WTC11 (cell line): ENCODE results near the gene SPRR2E. TPM values are rescaled to one million over a fixed set of nuclear protein-coding genes. Genes with fewer than 3 reads are reported as not detected.

Experiments used
- ATAC-seq: fragments of 200-7000 bp; cut with Tn5 transposase; 2 replicates; pipeline ENCODE4 v1.10.0; 2021; ENCODE audit warnings: mild to moderate bottlenecking, moderate library complexity
- CTCF ChIA-PET: fragments of 300-600 bp; sonication (Branson Sonifier 250); formaldehyde crosslinking; loops from one replicate; lab custom pipeline; 2021; ENCODE audit warnings: antibody characterized with exemption; lab: Charles Lee
- POLR2A ChIA-PET: fragments of 350-600 bp; sonication (Branson Sonifier 250); formaldehyde crosslinking; loops from one replicate; lab custom pipeline; 2021; ENCODE audit warnings: antibody characterized with exemption; lab: Charles Lee
- DNase-seq: peaks from one replicate; pipeline ENCODE4 v3.0.0; 2021; ENCODE audit warnings: low spot score
- H3K27ac Mint-ChIP-seq: 2 replicates; pipeline ENCODE4 v1.8.0; 2021; ENCODE audit warnings: mixed read lengths
- H3K27me3 Mint-ChIP-seq: 2 replicates; pipeline ENCODE4 v1.8.0; 2021; ENCODE audit warnings: low read depth, mild to moderate bottlenecking, moderate library complexity, mixed read lengths
- H3K36me3 Mint-ChIP-seq: 2 replicates; pipeline ENCODE4 v1.8.0; 2021; ENCODE audit warnings: mixed read lengths
- H3K4me1 Mint-ChIP-seq: 2 replicates; pipeline ENCODE4 v1.8.0; 2022; ENCODE audit warnings: mixed read lengths
- H3K4me3 Mint-ChIP-seq: 2 replicates; pipeline ENCODE4 v1.8.0; 2021; ENCODE audit warnings: mild to moderate bottlenecking, moderate library complexity, mixed read lengths
- H3K9me3 Mint-ChIP-seq: 2 replicates; pipeline ENCODE4 v1.8.0; 2021; ENCODE audit warnings: mixed read lengths
- IRF1 ChIP-seq: sonication (generic); formaldehyde crosslinking; IDR thresholded peaks from 2 replicates; pipeline ENCODE4 v1.8.0; 2023; ENCODE audit warnings: missing genetic modification reagents
- total RNA-seq: library from RNA; stranded (reverse); gene quantifications from 3 replicates; pipeline ENCODE4 v1.2.3, GENCODE V29; 2021

The SPRR2E gene
- total RNA-seq, 1 experiment from 2014 or later = not detected

- Mint-ChIP-seq H3K27me3 (no peaks in the 10 kb centered on the region), H3K9me3 (peaks cover 17% of the 10 kb centered on the region), H3K4me3 (no peak overlapping the region)
- POLR2A ChIA-PET = no interaction called here
- no peak for DNase-seq
- no peak for ATAC-seq
- TF ChIP-seq IRF1 = no peak
- TF ChIP-seq, all 79 proteins: peak for 0
- no peak overlapping the region for H3K27ac Mint-ChIP-seq
- no peaks in the 10 kb centered on the region for H3K36me3 Mint-ChIP-seq
- CTCF ChIA-PET = no interaction called here
- no peaks in the 10 kb centered on the region for H3K4me1 Mint-ChIP-seq
These were observed 45.1 kb downstream of the SPRR2E start for GRCh38 chr1:153049211-153049610.

Other genes with a start within 250 kb of the SPRR2E start
- not detected in 3 replicates for gene LCE7A, start 234.5 kb downstream of the SPRR2E start, total RNA-seq
- gene SMCP, start 216.2 kb downstream of the SPRR2E start, total RNA-seq = not detected in 3 replicates
- gene IVL, start 186.0 kb downstream of the SPRR2E start, total RNA-seq = not detected in 3 replicates
- gene SPRR5, start 147.3 kb downstream of the SPRR2E start, total RNA-seq = not detected in 3 replicates
- not detected in 3 replicates for gene SPRR4, start 123.9 kb downstream of the SPRR2E start, total RNA-seq
- not detected in 3 replicates for gene SPRR1A, start 110.4 kb downstream of the SPRR2E start, total RNA-seq
- not detected in 3 replicates for gene SPRR3, start 92.8 kb downstream of the SPRR2E start, total RNA-seq
- not detected in 3 replicates for gene SPRR1B, start 63.3 kb downstream of the SPRR2E start, total RNA-seq
- not detected in 3 replicates for gene SPRR2D, start 53.4 kb downstream of the SPRR2E start, total RNA-seq
- not detected in 3 replicates for gene SPRR2A, start 37.0 kb downstream of the SPRR2E start, total RNA-seq
- not detected in 3 replicates for gene SPRR2B, start 22.9 kb downstream of the SPRR2E start, total RNA-seq
- gene SPRR2F, start 19.0 kb upstream of the SPRR2E start, total RNA-seq = not detected in 3 replicates
- gene SPRR2G, start 56.4 kb upstream of the SPRR2E start, total RNA-seq = not detected in 3 replicates
- gene LELP1, start 108.9 kb upstream of the SPRR2E start, total RNA-seq = not detected in 3 replicates
- not detected in 3 replicates for gene PRR9, start 123.1 kb upstream of the SPRR2E start, total RNA-seq
- gene LORICRIN, start 165.2 kb upstream of the SPRR2E start, total RNA-seq = not detected in 3 replicates
- not detected in 3 replicates for gene PGLYRP3, start 218.4 kb upstream of the SPRR2E start, total RNA-seq